ENCODE results near the gene MED8.
A peak's percentile ranks its signal among the peaks of the same experiment; 100 is the strongest.

MED8 gene

GRCh38 chr1:43358121-43358745, 31.4 kb downstream of the MED8 start:
- peak; percentile 25 for DNase-seq

DNA sequence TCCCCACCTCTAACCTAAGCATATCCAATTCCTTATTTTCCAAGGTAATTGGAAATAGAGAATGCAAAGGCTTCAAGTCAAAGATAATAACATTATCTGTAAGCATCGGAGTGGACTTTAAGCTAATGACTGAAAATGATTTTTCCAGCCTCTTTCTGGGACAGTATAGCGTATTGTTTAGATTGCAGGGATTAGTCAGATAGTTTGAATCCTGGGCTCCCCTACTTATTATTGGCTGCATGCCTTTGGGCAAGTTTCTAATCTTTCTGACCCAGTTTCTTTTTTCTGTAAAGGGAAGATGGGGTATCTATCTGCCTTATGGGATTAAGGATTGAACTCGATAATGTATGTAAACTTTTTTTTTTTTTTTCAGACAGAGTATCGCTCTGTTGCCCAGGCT, 32.3 kb downstream of the MED8 start:
- no peak for DNase-seq

- no peak for DNase-seq
Measured at GRCh38 chr1:43354936-43355335, 34.7 kb downstream of the MED8 start.

DNA sequence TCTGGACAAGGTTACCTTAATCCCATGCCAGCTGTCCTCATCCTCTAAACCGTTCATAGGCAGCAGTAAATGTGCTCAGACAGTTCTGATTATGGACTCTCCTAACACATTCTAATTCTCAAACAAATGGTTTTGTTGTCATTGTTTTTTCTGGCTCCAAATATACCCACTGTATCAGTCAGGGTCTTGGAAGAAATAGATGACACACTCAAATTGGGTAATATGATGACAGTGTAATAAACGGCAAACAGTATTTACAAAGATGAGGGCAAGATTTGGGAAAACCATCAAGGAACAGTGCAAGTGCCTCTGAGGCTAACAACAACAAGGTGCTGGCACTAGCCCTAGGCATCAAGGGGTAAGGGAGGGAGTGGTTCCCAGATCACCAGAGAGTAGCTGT, 35.1 kb downstream of the MED8 start:
- DNase-seq: no peak

GRCh38 chr1:43352881-43353280, 36.7 kb downstream of the MED8 start:
- DNase-seq: no peak

GRCh38 chr1:43352351-43352705, 37.3 kb downstream of the MED8 start:
- no peak for DNase-seq

DNA sequence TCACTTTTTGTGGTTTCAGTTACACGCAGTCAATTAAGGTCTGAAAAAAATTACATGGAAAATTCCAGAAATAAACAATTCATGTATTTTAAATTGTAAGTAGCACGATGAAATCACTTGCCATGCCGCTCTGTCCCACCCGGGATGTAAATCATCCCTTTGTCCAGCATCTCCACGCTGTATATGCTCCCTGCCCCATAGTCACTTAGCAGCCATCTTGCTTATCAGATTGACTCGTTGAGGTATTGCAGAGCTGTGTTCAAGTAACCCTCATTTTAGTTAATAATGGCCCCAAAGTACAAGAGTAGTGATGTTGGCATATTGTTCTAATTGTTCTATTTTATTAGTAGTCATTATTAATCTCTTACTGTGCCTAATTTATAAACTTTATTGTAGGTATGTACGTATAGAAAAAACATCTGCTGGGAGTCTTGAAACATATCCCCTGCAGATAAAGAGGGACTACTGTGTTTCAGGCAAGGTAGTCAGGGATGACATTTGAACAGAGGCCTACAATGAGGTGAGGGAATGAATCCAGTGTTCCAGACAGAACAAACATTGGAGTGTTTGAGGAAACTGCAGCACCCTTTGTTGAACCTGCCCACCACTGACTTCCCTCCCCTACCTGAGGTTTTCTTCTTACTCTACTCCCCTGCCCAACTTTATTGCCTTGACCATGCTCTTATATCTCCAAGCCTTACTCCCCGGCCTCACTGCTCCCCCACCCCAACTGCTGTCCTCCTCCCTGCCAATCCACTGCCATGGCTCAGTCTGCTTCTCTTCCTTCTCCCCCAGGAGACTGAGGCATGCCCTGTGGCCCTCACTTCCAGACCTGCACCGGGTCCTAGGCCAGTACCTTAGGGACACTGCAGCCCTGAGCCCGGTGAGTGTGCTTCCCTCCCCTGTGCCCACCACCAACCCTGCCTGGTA, 37.9 kb downstream of the MED8 start:
- no peak for DNase-seq

DNA sequence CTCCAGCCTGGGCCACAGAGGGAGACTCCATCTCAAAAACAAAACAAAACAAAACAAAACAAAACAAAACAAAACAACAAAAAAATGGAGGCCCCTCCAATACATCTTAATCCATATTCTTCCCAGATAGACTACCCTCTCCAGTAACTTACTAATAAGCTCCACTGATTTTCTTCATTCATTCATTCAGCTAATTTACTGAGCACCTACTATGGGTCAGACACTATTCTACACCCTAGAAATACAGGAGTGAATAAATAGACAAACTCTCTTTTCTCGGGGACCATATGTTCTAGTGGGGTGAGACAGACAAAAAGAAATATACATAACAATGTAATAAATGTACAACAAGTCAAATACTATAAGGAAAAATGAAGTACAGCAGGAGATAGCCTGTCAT, 38.6 kb downstream of the MED8 start:
- DNase-seq: no peak

DNA sequence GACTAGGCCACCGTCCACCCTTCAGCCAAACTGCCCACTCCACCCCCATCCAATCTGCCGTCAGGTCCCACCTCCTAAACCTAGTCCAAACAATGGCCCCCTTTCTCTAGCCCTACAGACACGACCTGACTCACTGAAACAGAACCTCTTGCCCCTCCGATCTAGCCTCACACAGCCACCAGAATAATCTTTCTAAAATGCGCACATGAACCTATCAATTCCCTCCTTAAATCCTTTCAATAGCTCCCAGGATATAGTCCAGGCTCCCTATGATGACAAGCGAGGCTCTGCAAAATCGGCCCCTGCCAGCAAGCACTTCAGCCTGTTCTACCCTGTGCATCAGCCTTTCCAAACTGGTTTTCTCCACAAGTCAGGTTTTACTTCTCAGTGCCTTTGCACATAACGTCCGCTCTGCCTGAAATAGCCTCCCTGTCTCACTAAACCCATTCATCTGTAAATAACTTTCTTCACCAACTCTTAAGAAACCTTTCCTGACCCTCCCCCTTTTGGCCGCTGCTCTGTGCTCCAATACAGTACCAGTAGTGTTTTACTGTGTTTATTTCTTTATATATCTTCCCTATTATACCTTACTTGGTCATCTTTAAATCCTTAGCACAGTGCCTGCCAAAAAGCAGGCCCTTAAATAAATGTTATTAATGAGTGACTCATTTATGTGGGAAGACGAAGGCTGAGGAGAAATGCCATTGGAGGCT, 39.9 kb downstream of the MED8 start:
- no peak for DNase-seq

GRCh38 chr1:43348809-43349593, 40.6 kb downstream of the MED8 start:
- peak; percentile 63 for DNase-seq

- peak; percentile 44 for DNase-seq
Measured at GRCh38 chr1:43348343-43348808, 41.2 kb downstream of the MED8 start.

DNA sequence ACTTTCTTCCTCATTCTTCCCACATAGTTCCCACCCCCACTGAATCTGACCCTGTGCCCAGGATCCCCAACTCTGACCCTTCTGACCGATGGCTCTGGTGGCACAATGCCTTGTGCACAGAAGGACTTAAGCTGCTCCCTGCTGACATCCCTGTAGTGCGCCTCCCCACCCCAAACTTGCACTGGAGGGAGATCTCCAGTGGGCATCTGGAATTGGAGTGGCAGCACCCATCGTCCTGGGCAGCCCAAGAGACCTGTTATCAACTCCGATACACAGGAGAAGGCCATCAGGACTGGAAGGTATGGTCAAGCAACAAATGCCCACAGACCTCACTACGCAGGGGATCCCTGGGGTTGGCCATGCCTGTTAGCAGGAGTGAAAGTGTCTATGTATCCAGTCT, 43.0 kb downstream of the MED8 start:
- no peak for DNase-seq

DNA sequence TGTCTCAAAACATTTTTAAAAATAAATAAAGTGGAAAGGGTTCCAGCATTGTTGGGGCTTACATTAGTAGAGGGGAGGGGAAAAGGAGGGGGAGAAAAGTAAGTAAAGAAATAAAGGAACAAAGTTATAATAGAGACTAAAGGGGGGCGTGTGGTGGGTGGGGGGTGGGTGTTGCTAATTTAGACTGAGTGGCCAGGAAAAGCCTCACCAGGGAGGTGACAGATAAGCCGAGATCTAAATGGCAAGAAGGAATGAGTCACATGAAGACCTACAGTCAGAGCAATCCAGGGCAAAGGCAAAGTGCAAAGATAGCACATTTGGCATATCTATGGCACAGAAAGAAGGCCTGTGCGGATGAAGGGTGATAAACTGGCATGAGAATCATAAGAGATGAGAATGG, 44.5 kb downstream of the MED8 start:
- no peak for DNase-seq

GRCh38 chr1:43344267-43344850, 45.2 kb downstream of the MED8 start:
- DNase-seq: no peak

DNA sequence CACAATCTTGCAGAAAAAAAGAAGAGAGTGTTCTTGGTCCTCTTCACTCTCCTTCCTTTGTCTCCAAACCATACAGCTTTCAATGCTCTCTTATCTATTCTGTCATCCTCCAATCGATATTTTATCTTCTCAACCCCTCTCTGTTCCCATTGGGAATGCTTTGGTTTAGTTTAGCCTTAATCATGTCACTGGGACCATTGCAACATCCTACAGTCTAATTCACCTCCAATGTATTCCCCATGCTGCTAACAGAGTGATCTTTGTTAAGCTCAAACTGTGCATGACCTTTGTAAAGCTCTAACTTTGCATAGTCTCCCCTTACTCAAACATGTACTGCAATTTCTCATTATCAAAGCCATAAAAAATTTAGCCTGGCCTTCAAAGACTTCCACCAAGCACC, 49.0 kb downstream of the MED8 start:
- no peak for DNase-seq

GRCh38 chr1:43339584-43340232, 49.9 kb downstream of the MED8 start:
- DNase-seq: no peak

GRCh38 chr1:43338001-43338400, 51.6 kb downstream of the MED8 start:
- DNase-seq: no peak

GRCh38 chr1:43337588-43337987, 52.0 kb downstream of the MED8 start, which contains the start of gene MPL:
Gene MPL (plus strand): TSS chr1:43337818. CDS start chr1:43337849, 31 bp downstream.
- no peak for DNase-seq

- DNase-seq: no peak
Measured at GRCh38 chr1:43334453-43335205, 55.0 kb downstream of the MED8 start.

All from NCI-H1436 treated with DMSO at 0.1 percent for 48 hours (cell line).